GM19238 (cell line): Measurements from ENCODE around the gene MAPKAP1.

ENCODE experiments used
- DNase-seq: peaks from one replicate; pipeline ENCODE4 v3.0.0; 2011; ENCODE audit warnings: low spot score; ENCODE audit not compliant: insufficient read length

The MAPKAP1 gene

GRCh38 chr9:125706651-125707471 lies at the start of gene MAPKAP1:
Gene MAPKAP1 (minus strand): TSS chr9:125707208. CDS start chr9:125672574, 34,634 bp downstream.
- DNase-seq, result peak; percentile 93

GRCh38 chr9:125756518-125756917 lies 49.5 kb upstream of the MAPKAP1 start:
- no peak for DNase-seq

GRCh38 chr9:125755340-125755739 lies 48.3 kb upstream of the MAPKAP1 start:
- DNase-seq, result no peak

GRCh38 chr9:125754096-125754495 lies 47.1 kb upstream of the MAPKAP1 start:
- no peak for DNase-seq

- DNase-seq, result no peak
Observed at GRCh38 chr9:125752070-125752628, 45.1 kb upstream of the MAPKAP1 start.

- DNase-seq, result no peak
Observed at GRCh38 chr9:125750627-125751011, 43.6 kb upstream of the MAPKAP1 start.

- no peak for DNase-seq
Observed at GRCh38 chr9:125749951-125750626, 43.1 kb upstream of the MAPKAP1 start.

GRCh38 chr9:125749287-125749935 lies 42.4 kb upstream of the MAPKAP1 start:
- no peak for DNase-seq

- no peak for DNase-seq
Observed at GRCh38 chr9:125748446-125749099, 41.6 kb upstream of the MAPKAP1 start.

GRCh38 chr9:125747765-125748445 lies 40.9 kb upstream of the MAPKAP1 start:
- peak; percentile 26 for DNase-seq

GRCh38 chr9:125747053-125747764 lies 40.2 kb upstream of the MAPKAP1 start, which contains the start of gene PBX3:
Gene PBX3 (plus strand): TSS chr9:125747373.
- peak; percentile 60 for DNase-seq

GRCh38 chr9:125746774-125747052 lies 39.7 kb upstream of the MAPKAP1 start:
- DNase-seq, result no peak

GRCh38 chr9:125746017-125746773 lies 39.2 kb upstream of the MAPKAP1 start:
- DNase-seq, result peak; percentile 91

GRCh38 chr9:125745682-125746016 lies 38.6 kb upstream of the MAPKAP1 start:
- DNase-seq, result no peak

- no peak for DNase-seq
Observed at GRCh38 chr9:125745018-125745417, 38.0 kb upstream of the MAPKAP1 start.

GRCh38 chr9:125744616-125745015 lies 37.6 kb upstream of the MAPKAP1 start:
- no peak for DNase-seq

GRCh38 chr9:125743682-125744428 lies 36.8 kb upstream of the MAPKAP1 start:
- no peak for DNase-seq

GRCh38 chr9:125742657-125743056 lies 35.6 kb upstream of the MAPKAP1 start:
- no peak for DNase-seq

GRCh38 chr9:125739436-125739835 lies 32.4 kb upstream of the MAPKAP1 start:
- no peak for DNase-seq
